ENCODE measurements around the gene ETDB. TPM values are rescaled to one million over a fixed set of nuclear protein-coding genes. Genes with fewer than 3 reads are reported as not detected.
A peak's percentile ranks its signal among the peaks of the same experiment; 100 is the strongest.
"Not testable (repeated sequence)": the region's sequence is repeated elsewhere in the genome, so short reads cannot be mapped to it uniquely, and the experiment has no call there.

ETDB gene
- total RNA-seq, 1 experiment from 2014 or later, result not detected

DNA sequence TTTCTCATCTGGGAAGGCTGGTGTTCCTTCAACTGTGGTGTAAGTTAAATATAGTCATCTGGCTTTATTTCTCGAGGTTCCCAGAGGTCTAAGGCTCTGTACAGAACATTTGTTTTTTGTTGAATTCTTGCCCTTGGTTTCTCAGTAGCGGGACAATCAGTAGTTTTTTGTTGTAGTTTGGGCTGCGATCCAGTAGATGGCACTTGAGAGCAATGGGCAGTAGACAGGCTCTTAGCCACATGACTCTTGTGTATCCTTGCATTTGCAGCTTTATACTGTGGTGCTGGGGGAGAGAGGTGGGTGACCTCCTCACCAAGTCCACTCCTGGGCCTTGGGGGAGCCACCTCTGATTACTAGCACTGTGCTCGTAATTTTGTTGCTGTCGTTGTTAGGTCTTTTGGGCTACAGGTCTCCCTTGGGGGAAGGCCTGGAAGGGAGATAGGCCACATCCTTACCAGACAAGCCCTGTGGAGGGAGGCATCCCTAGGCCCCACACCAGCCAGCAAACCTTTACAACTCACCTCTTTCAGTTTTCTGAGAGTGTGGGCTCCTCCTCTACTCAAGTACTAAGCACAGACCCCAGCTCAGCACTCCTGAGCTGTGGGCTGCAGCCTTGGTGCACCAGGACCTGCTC lies 8.1 kb downstream of the ETDB start:
- H3K79me2 ChIP-seq (ENCODE audit: low read length), result no peaks in the 10 kb centered on the region
- H3K4me2 ChIP-seq (ENCODE audit: low read depth, low read length, poor library complexity, severe bottlenecking), result no peak overlapping the region
- peaks cover 9% of the 10 kb centered on the region for H3K4me1 ChIP-seq (ENCODE audit: low read length)
- H3K9me2 ChIP-seq (replicated peaks; ENCODE audit: insufficient read depth, low read length), result no peaks in the 10 kb centered on the region
- DNase-seq, result peak; percentile 78
- no peaks in the 10 kb centered on the region for H3K27me3 ChIP-seq (ENCODE audit: low read length)
- H3K4me3 ChIP-seq (ENCODE audit: low read length), result no peak overlapping the region
- H2AFZ ChIP-seq (ENCODE audit: low read length), result no peak overlapping the region
- no peaks in the 10 kb centered on the region for H4K20me1 ChIP-seq (ENCODE audit: insufficient read depth, low read depth, low read length)
- H3K27ac ChIP-seq (ENCODE audit: low read length), result no peak overlapping the region
- no peaks in the 10 kb centered on the region for H3K9me3 ChIP-seq (ENCODE audit: low read length)
- H3K9ac ChIP-seq (ENCODE audit: low read length), result no peak overlapping the region
- H3K36me3 ChIP-seq (ENCODE audit: insufficient read depth, low read length), result no peaks in the 10 kb centered on the region

DNA sequence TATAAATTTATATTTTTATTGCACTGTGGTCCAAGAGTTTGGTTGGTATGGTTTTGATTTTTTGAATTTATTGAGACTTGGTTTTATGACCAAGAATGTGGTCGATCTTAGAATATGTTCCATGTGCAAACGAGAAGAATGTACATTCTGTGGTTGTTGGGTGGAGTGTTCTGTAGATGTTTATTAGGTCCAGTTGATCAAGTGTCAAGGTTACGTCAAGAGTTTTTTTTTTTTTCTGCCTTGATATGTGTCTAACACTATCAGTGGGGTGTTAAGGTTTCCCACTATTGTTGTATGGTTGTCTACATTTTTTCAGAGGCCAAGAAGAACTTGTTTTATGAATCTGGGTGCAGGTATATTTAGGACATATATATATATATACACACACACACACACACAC lies 10.8 kb downstream of the ETDB start:
- Histone ChIP-seq H3K9me2 (replicated peaks; ENCODE audit: insufficient read depth, low read length) (no peaks in the 10 kb centered on the region), H3K4me2 (ENCODE audit: low read depth, low read length, poor library complexity, severe bottlenecking) (no peak overlapping the region), H4K20me1 (ENCODE audit: insufficient read depth, low read depth, low read length) (no peaks in the 10 kb centered on the region), H2AFZ (ENCODE audit: low read length) (no peak overlapping the region), H3K27ac (ENCODE audit: low read length) (no peak overlapping the region), H3K27me3 (ENCODE audit: low read length) (no peaks in the 10 kb centered on the region), H3K4me1 (ENCODE audit: low read length) (peaks cover 9% of the 10 kb centered on the region), H3K79me2 (ENCODE audit: low read length) (no peaks in the 10 kb centered on the region), H3K36me3 (ENCODE audit: insufficient read depth, low read length) (no peaks in the 10 kb centered on the region), H3K9me3 (ENCODE audit: low read length) (no peaks in the 10 kb centered on the region), H3K9ac (ENCODE audit: low read length) (no peak overlapping the region), H3K4me3 (ENCODE audit: low read length) (no peak overlapping the region)
- no peak for DNase-seq

- no peaks in the 10 kb centered on the region for H3K79me2 ChIP-seq (ENCODE audit: low read length)
- no peak overlapping the region for H3K9ac ChIP-seq (ENCODE audit: low read length)
- H4K20me1 ChIP-seq (ENCODE audit: insufficient read depth, low read depth, low read length), result no peaks in the 10 kb centered on the region
- H3K4me1 ChIP-seq (ENCODE audit: low read length), result no peaks in the 10 kb centered on the region
- no peak for DNase-seq
- no peaks in the 10 kb centered on the region for H3K27me3 ChIP-seq (ENCODE audit: low read length)
- H3K36me3 ChIP-seq (ENCODE audit: insufficient read depth, low read length), result no peaks in the 10 kb centered on the region
- H3K4me2 ChIP-seq (ENCODE audit: low read depth, low read length, poor library complexity, severe bottlenecking), result no peak overlapping the region
- no peaks in the 10 kb centered on the region for H3K9me2 ChIP-seq (replicated peaks; ENCODE audit: insufficient read depth, low read length)
- no peak overlapping the region for H3K4me3 ChIP-seq (ENCODE audit: low read length)
- no peak overlapping the region for H2AFZ ChIP-seq (ENCODE audit: low read length)
- no peaks in the 10 kb centered on the region for H3K9me3 ChIP-seq (ENCODE audit: low read length)
- no peak overlapping the region for H3K27ac ChIP-seq (ENCODE audit: low read length)
These were observed 20.9 kb downstream of the ETDB start for GRCh38 chrX:135099493-135099783.

- not testable (repeated sequence) for H3K4me2 ChIP-seq (ENCODE audit: low read depth, low read length, poor library complexity, severe bottlenecking); H3K9me2 ChIP-seq (replicated peaks; ENCODE audit: insufficient read depth, low read length); H4K20me1 ChIP-seq (ENCODE audit: insufficient read depth, low read depth, low read length)
These were observed 23.1 kb downstream of the ETDB start for GRCh38 chrX:135097196-135097744.

GRCh38 chrX:135095715-135096114 lies 24.6 kb downstream of the ETDB start:
- Histone ChIP-seq H4K20me1 (ENCODE audit: insufficient read depth, low read depth, low read length) (no peaks in the 10 kb centered on the region), H3K9me3 (ENCODE audit: low read length) (no peaks in the 10 kb centered on the region), H3K36me3 (ENCODE audit: insufficient read depth, low read length) (no peaks in the 10 kb centered on the region), H3K4me1 (ENCODE audit: low read length) (no peaks in the 10 kb centered on the region), H3K4me3 (ENCODE audit: low read length) (no peak overlapping the region), H3K79me2 (ENCODE audit: low read length) (no peaks in the 10 kb centered on the region), H3K27me3 (ENCODE audit: low read length) (no peaks in the 10 kb centered on the region), H3K9ac (ENCODE audit: low read length) (no peak overlapping the region), H3K4me2 (ENCODE audit: low read depth, low read length, poor library complexity, severe bottlenecking) (no peak overlapping the region), H2AFZ (ENCODE audit: low read length) (no peak overlapping the region), H3K27ac (ENCODE audit: low read length) (no peak overlapping the region), H3K9me2 (replicated peaks; ENCODE audit: insufficient read depth, low read length) (no peaks in the 10 kb centered on the region)
- no peak for DNase-seq

More at GRCh38 chrX:135097196-135097744, 23.1 kb downstream of the ETDB start:
- not testable (repeated sequence) for H3K9ac ChIP-seq (ENCODE audit: low read length); H2AFZ ChIP-seq (ENCODE audit: low read length); H3K9me3 ChIP-seq (ENCODE audit: low read length); H3K36me3 ChIP-seq (ENCODE audit: insufficient read depth, low read length); H3K4me3 ChIP-seq (ENCODE audit: low read length); H3K4me1 ChIP-seq (ENCODE audit: low read length); H3K79me2 ChIP-seq (ENCODE audit: low read length); H3K27ac ChIP-seq (ENCODE audit: low read length); H3K27me3 ChIP-seq (ENCODE audit: low read length); DNase-seq

DNA sequence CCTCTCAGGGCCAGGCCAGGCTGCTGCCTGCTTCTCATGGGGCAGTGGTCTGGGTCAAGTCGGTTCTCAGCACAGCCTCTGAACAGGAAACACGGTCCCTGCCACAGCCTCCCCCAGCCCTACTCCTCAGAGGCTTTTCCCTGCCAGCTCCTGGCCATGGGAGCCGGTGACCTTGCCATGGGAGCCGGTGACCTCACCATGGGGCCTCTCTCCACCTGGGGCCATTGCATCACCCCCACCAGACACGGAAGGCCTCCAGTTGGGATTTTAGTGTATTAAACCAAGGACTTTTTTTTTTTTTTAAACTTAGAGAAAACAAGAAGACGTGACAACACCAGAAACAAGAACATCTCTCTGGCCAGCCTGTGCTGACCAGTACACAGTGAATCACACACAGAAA lies 25.6 kb downstream of the ETDB start:
- Histone ChIP-seq H3K9me2 (replicated peaks; ENCODE audit: insufficient read depth, low read length) (no peaks in the 10 kb centered on the region), H3K9ac (ENCODE audit: low read length) (no peak overlapping the region), H3K4me2 (ENCODE audit: low read depth, low read length, poor library complexity, severe bottlenecking) (no peak overlapping the region), H4K20me1 (ENCODE audit: insufficient read depth, low read depth, low read length) (no peaks in the 10 kb centered on the region), H3K27me3 (ENCODE audit: low read length) (no peaks in the 10 kb centered on the region), H3K9me3 (ENCODE audit: low read length) (no peaks in the 10 kb centered on the region), H3K79me2 (ENCODE audit: low read length) (no peaks in the 10 kb centered on the region), H3K27ac (ENCODE audit: low read length) (no peak overlapping the region), H3K4me3 (ENCODE audit: low read length) (no peak overlapping the region), H2AFZ (ENCODE audit: low read length) (no peak overlapping the region), H3K36me3 (ENCODE audit: insufficient read depth, low read length) (no peaks in the 10 kb centered on the region), H3K4me1 (ENCODE audit: low read length) (no peaks in the 10 kb centered on the region)
- DNase-seq, result no peak

GRCh38 chrX:135089126-135089525 lies 31.2 kb downstream of the ETDB start:
- no peak overlapping the region for H3K4me3 ChIP-seq (ENCODE audit: low read length)
- H3K36me3 ChIP-seq (ENCODE audit: insufficient read depth, low read length), result no peaks in the 10 kb centered on the region
- no peak overlapping the region for H2AFZ ChIP-seq (ENCODE audit: low read length)
- no peak for DNase-seq
- no peaks in the 10 kb centered on the region for H4K20me1 ChIP-seq (ENCODE audit: insufficient read depth, low read depth, low read length)
- H3K79me2 ChIP-seq (ENCODE audit: low read length), result no peaks in the 10 kb centered on the region
- no peak overlapping the region for H3K27ac ChIP-seq (ENCODE audit: low read length)
- H3K9ac ChIP-seq (ENCODE audit: low read length), result no peak overlapping the region
- H3K4me2 ChIP-seq (ENCODE audit: low read depth, low read length, poor library complexity, severe bottlenecking), result no peak overlapping the region
- H3K9me3 ChIP-seq (ENCODE audit: low read length), result no peaks in the 10 kb centered on the region
- no peaks in the 10 kb centered on the region for H3K4me1 ChIP-seq (ENCODE audit: low read length)
- no peaks in the 10 kb centered on the region for H3K27me3 ChIP-seq (ENCODE audit: low read length)
- H3K9me2 ChIP-seq (replicated peaks; ENCODE audit: insufficient read depth, low read length), result no peaks in the 10 kb centered on the region

DNA sequence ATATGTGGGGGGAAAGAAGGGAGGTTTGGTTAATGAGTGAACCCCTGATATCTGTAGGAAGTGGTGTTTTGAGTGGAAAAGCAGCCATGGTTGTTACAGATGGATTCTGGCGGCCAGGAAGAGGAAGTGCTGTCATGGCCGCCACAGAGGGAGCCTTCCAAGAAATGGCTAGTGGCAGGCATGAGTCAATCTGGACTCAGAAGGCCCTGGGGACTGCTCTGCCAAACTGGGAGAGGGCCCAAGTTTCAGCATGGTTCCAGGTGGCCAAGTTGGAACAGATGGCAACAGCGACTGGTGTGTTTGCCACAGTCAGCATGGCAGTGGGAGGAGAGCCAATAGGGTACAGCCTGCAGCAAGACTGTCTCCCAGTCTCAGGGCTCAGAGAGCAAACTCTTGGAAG lies 32.5 kb downstream of the ETDB start:
- Histone ChIP-seq H3K79me2 (ENCODE audit: low read length) (no peaks in the 10 kb centered on the region), H3K9me2 (replicated peaks; ENCODE audit: insufficient read depth, low read length) (no peaks in the 10 kb centered on the region), H3K27me3 (ENCODE audit: low read length) (no peaks in the 10 kb centered on the region), H3K4me1 (ENCODE audit: low read length) (no peaks in the 10 kb centered on the region), H3K36me3 (ENCODE audit: insufficient read depth, low read length) (no peaks in the 10 kb centered on the region), H3K4me3 (ENCODE audit: low read length) (no peak overlapping the region), H4K20me1 (ENCODE audit: insufficient read depth, low read depth, low read length) (no peaks in the 10 kb centered on the region), H3K9me3 (ENCODE audit: low read length) (no peaks in the 10 kb centered on the region), H3K4me2 (ENCODE audit: low read depth, low read length, poor library complexity, severe bottlenecking) (no peak overlapping the region), H3K27ac (ENCODE audit: low read length) (no peak overlapping the region), H3K9ac (ENCODE audit: low read length) (no peak overlapping the region), H2AFZ (ENCODE audit: low read length) (no peak overlapping the region)
- DNase-seq, result no peak

Data from Karpas-422 (cell line).